GM23338 (cell line): ENCODE results near the gene SPOCK2. TPM values are rescaled to one million over a fixed set of nuclear protein-coding genes. Genes with fewer than 3 reads are reported as not detected.

Experiments used
- ATAC-seq: fragments of 200-7000 bp; cut with Tn5 transposase; 3 replicates; pipeline ENCODE4 v1.9.1; 2020
- DNase-seq: peaks from one replicate; pipeline ENCODE4 v3.0.0-alpha.2; 2015; ENCODE audit warnings: low spot score
- H2AFZ ChIP-seq: fragments of 200-600 bp; sonication (generic); 2 replicates; pipeline ENCODE4 v1.8.0; 2016; ENCODE audit warnings: antibody characterized with exemption, mild to moderate bottlenecking, moderate library complexity
- H3F3A ChIP-seq: fragments of 200-600 bp; sonication (generic); replicated peaks from 2 replicates; pipeline ENCODE4 v1.8.0; 2017; ENCODE audit warnings: antibody characterized with exemption, mixed run types, low read depth
- H3K27ac ChIP-seq: fragments of 200-600 bp; sonication (generic); 2 replicates; pipeline ENCODE4 v1.6.1; 2016; ENCODE audit warnings: low read depth
- H3K27me3 ChIP-seq: fragments of 200-600 bp; sonication (generic); 2 replicates; pipeline ENCODE4 v1.8.0; 2016; ENCODE audit warnings: mild to moderate bottlenecking, mixed run types, moderate library complexity; ENCODE audit not compliant: insufficient read depth
- H3K36me3 ChIP-seq: fragments of 200-600 bp; sonication (generic); 2 replicates; pipeline ENCODE4 v1.8.0; 2016; ENCODE audit warnings: mild to moderate bottlenecking; ENCODE audit not compliant: insufficient read depth
- H3K4me1 ChIP-seq: fragments of 200-600 bp; sonication (generic); 2 replicates; pipeline ENCODE4 v1.8.0; 2016; ENCODE audit warnings: mild to moderate bottlenecking, moderate library complexity; ENCODE audit not compliant: insufficient read depth
- H3K4me2 ChIP-seq: fragments of 200-600 bp; sonication (generic); 2 replicates; pipeline ENCODE4 v1.7.1; 2017; ENCODE audit warnings: mixed run types
- H3K4me3 ChIP-seq: fragments of 200-600 bp; sonication (generic); 2 replicates; pipeline ENCODE4 v1.6.1; 2016; ENCODE audit warnings: mixed run types
- H3K79me2 ChIP-seq: fragments of 200-600 bp; sonication (generic); replicated peaks from 2 replicates; pipeline ENCODE4 v1.8.0; 2017; ENCODE audit warnings: mild to moderate bottlenecking; ENCODE audit not compliant: insufficient read depth
- H3K9me2 ChIP-seq: fragments of 200-600 bp; sonication (generic); 2 replicates; pipeline ENCODE4 v1.8.0; 2017; ENCODE audit not compliant: insufficient read depth
- H4K20me1 ChIP-seq: fragments of 200-600 bp; sonication (generic); replicated peaks from 2 replicates; pipeline ENCODE4 v1.8.0; 2017; ENCODE audit warnings: mild to moderate bottlenecking; ENCODE audit not compliant: insufficient read depth
- H3K27ac Mint-ChIP-seq: 2 replicates; pipeline ENCODE4 v1.8.0; 2020; ENCODE audit warnings: inconsistent platforms, mild to moderate bottlenecking, moderate library complexity, mixed read lengths
- H3K27me3 Mint-ChIP-seq: 3 replicates; pipeline ENCODE4 v1.8.0; 2022; ENCODE audit warnings: low read depth, mild to moderate bottlenecking, moderate library complexity, mixed read lengths, inconsistent platforms; ENCODE audit not compliant: insufficient read depth, poor library complexity
- H3K36me3 Mint-ChIP-seq: 3 replicates; pipeline ENCODE4 v1.8.0; 2021; ENCODE audit warnings: low read depth, mild to moderate bottlenecking, inconsistent platforms, moderate library complexity, mixed read lengths
- H3K4me1 Mint-ChIP-seq: 3 replicates; pipeline ENCODE4 v1.8.0; 2020; ENCODE audit warnings: mild to moderate bottlenecking, inconsistent platforms, mixed read lengths
- H3K4me3 Mint-ChIP-seq: 3 replicates; pipeline ENCODE4 v1.8.0; 2021; ENCODE audit warnings: moderate library complexity, mild to moderate bottlenecking, inconsistent platforms, mixed read lengths
- H3K9me3 Mint-ChIP-seq: 3 replicates; pipeline ENCODE4 v1.8.0; 2020; ENCODE audit warnings: moderate library complexity, mild to moderate bottlenecking, inconsistent platforms, mixed read lengths
- CREB1 ChIP-seq: fragments of 250-450 bp; sonication (Bioruptor Pico); IDR thresholded peaks from 2 replicates; pipeline ENCODE4 v1.5.0; 2020; ENCODE audit warnings: low read depth, mild to moderate bottlenecking, moderate library complexity
- CTCF ChIP-seq, 2 experiments: fragments of 200-600 bp in 1 of 2; sonication (generic) in 1 of 2; conservative IDR thresholded peaks; 2 replicates each; pipeline versions ENCODE4 v1.5.1 to v1.6.1; 2016 to 2017; ENCODE audit warnings: antibody characterized with exemption in 2 of 2, low read depth in 2 of 2, mild to moderate bottlenecking in 2 of 2, moderate library complexity in 1 of 2
- ETS1 ChIP-seq: IDR thresholded peaks from 2 replicates; pipeline ENCODE4 v1.6.1; 2016; ENCODE audit warnings: antibody characterized with exemption
- EZH2 ChIP-seq: fragments of 200-600 bp; sonication (generic); IDR thresholded peaks from one replicate; pipeline ENCODE4 v1.8.0; 2017; ENCODE audit warnings: antibody characterized with exemption, mild to moderate bottlenecking, low read depth; ENCODE audit not compliant: unreplicated experiment
- EZH2phosphoT487 ChIP-seq: fragments of 200-600 bp; sonication (generic); IDR thresholded peaks from one replicate; pipeline ENCODE4 v1.8.1; 2018; ENCODE audit warnings: antibody characterized with exemption; ENCODE audit not compliant: unreplicated experiment
- JUNB ChIP-seq: IDR thresholded peaks from one replicate; pipeline ENCODE4 v1.6.1; 2016; ENCODE audit warnings: antibody characterized with exemption; ENCODE audit not compliant: unreplicated experiment
- NANOG ChIP-seq: IDR thresholded peaks from 2 replicates; pipeline ENCODE4 v1.6.1; 2016; ENCODE audit warnings: antibody characterized with exemption, borderline replicate concordance
- POLR2AphosphoS5 ChIP-seq: IDR thresholded peaks from 2 replicates; pipeline ENCODE4 v1.6.1; 2016; ENCODE audit warnings: antibody characterized with exemption, low read depth
- STAT1 ChIP-seq: IDR thresholded peaks from one replicate; pipeline ENCODE4 v1.6.1; 2016; ENCODE audit warnings: antibody characterized with exemption; ENCODE audit not compliant: unreplicated experiment
- ZNF114 ChIP-seq: fragments of 250-450 bp; sonication (Bioruptor Pico); IDR thresholded peaks from 2 replicates; pipeline ENCODE4 v1.5.0; 2020; ENCODE audit warnings: mild to moderate bottlenecking, moderate library complexity
- ZNF331 ChIP-seq: fragments of 250-450 bp; sonication (Bioruptor Pico); IDR thresholded peaks from 2 replicates; pipeline ENCODE4 v1.5.0; 2020; ENCODE audit warnings: low read depth, mild to moderate bottlenecking, moderate library complexity
- polyA plus RNA-seq: library from polyadenylated mRNA; unstranded; fragments of >200 nt; fragmentation: Nextera tagmentation; extraction: Ambion mirVana; gene quantifications from 2 replicates; pipeline ENCODE4 v1.2.1, GENCODE V29; 2016
- total RNA-seq: library from RNA; depleted of rRNA; stranded (reverse); fragments of >200 nt; shearing (Covaris generic); gene quantifications from 2 replicates; pipeline ENCODE4 v1.2.3, GENCODE V29; 2014
- TF ChIP-seq, protein P1 (sequence below): IDR thresholded peaks from one replicate; pipeline ENCODE4 v1.6.1; 2018; ENCODE audit warnings: antibody characterized with exemption; ENCODE audit not compliant: unreplicated experiment

The SPOCK2 gene
- total and polyA plus RNA-seq, 2 experiments from 2014 or later: 1.3 to 3.6 TPM

DNA sequence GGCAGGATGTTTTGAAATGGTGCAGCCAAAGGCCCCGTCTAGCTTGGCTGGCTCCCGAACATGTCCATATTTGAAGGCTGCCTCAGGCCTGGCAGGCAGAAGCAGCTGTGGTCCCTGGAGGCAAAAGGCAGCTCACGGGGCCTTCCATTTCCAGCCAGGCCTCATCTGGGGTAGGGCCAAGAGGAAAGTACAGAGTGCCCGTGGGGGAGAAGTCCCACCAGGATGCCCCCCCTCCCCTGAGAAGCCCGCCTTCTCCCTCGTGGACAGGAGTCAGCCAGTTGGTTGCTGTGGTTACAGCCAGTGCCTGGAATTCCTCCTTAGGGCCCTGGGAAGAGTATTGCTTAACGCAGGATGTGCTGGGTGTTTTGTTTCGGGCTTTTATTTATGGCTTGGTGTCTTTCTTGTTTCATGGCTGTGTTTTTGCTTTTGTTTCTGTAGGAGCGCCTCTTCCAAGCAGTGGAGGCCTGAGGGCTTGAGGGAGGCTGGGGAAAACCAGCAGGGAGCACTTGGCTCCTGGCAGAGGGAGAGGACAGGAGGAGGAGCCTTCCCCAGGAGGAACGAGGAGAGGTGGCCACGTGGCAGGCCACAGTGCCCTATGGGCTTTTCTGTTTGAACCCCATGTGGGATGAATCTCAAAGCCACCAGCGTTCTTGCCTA lies 78.8 kb downstream of the SPOCK2 start (continued):
- TF ChIP-seq, protein P1, sequence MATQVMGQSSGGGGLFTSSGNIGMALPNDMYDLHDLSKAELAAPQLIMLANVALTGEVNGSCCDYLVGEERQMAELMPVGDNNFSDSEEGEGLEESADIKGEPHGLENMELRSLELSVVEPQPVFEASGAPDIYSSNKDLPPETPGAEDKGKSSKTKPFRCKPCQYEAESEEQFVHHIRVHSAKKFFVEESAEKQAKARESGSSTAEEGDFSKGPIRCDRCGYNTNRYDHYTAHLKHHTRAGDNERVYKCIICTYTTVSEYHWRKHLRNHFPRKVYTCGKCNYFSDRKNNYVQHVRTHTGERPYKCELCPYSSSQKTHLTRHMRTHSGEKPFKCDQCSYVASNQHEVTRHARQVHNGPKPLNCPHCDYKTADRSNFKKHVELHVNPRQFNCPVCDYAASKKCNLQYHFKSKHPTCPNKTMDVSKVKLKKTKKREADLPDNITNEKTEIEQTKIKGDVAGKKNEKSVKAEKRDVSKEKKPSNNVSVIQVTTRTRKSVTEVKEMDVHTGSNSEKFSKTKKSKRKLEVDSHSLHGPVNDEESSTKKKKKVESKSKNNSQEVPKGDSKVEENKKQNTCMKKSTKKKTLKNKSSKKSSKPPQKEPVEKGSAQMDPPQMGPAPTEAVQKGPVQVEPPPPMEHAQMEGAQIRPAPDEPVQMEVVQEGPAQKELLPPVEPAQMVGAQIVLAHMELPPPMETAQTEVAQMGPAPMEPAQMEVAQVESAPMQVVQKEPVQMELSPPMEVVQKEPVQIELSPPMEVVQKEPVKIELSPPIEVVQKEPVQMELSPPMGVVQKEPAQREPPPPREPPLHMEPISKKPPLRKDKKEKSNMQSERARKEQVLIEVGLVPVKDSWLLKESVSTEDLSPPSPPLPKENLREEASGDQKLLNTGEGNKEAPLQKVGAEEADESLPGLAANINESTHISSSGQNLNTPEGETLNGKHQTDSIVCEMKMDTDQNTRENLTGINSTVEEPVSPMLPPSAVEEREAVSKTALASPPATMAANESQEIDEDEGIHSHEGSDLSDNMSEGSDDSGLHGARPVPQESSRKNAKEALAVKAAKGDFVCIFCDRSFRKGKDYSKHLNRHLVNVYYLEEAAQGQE: no peak
- no peak for TF ChIP-seq ZNF331 (CRISPR knock-in tag)
- TF ChIP-seq JUNB: no peak
- TF ChIP-seq ZNF114 (CRISPR knock-in tag): no peak
- no peak for TF ChIP-seq EZH2phosphoT487
- TF ChIP-seq STAT1: no peak
- no peak for TF ChIP-seq POLR2AphosphoS5
- no peak for TF ChIP-seq CTCF (conservative IDR thresholded peaks at IDR 0.05; ENCODE audit: low read depth in 2 of 2)
- TF ChIP-seq NANOG: no peak
- no peak for TF ChIP-seq EZH2

- Histone ChIP-seq H3K27ac (no peak overlapping the region), H4K20me1 (no peaks in the 10 kb centered on the region; the same call in 1 of the 2 replicates), H2AFZ (no peak overlapping the region), H3K79me2 (no peaks in the 10 kb centered on the region), H3K4me3 (no peak overlapping the region), H3K4me1 (no peaks in the 10 kb centered on the region), H3K27me3 (no peaks in the 10 kb centered on the region), H3K9me2 (no peaks in the 10 kb centered on the region), H3K36me3 (no peaks in the 10 kb centered on the region; the same call in 1 of the 2 replicates), H3F3A (no peaks in the 10 kb centered on the region), H3K4me2 (no peak overlapping the region)
- H3K36me3 Mint-ChIP-seq: peaks cover 4% of the 10 kb centered on the region; the same call in 1 of the 3 replicates
- DNase-seq (no peak), ATAC-seq (no peak)
- peaks cover 8% of the 10 kb centered on the region for H3K4me1 Mint-ChIP-seq
- H3K27ac Mint-ChIP-seq: peak overlapping the region; percentile 64; the same call in 1 of the 2 replicates
- no peaks in the 10 kb centered on the region for H3K27me3 Mint-ChIP-seq
- no peaks in the 10 kb centered on the region for H3K9me3 Mint-ChIP-seq
- no peak overlapping the region for H3K4me3 Mint-ChIP-seq
- TF ChIP-seq ZNF114 (CRISPR knock-in tag) (no peak), POLR2AphosphoS5 (no peak), EZH2phosphoT487 (no peak), NANOG (no peak), ETS1 (no peak), ZNF331 (CRISPR knock-in tag) (no peak), EZH2 (no peak), CTCF (conservative IDR thresholded peaks at IDR 0.05; ENCODE audit: low read depth in 2 of 2) (no peak), STAT1 (no peak), CREB1 (no peak), JUNB (no peak)
- TF ChIP-seq, protein P1: no peak
Measured at GRCh38 chr10:72009051-72009424, 79.3 kb downstream of the SPOCK2 start.
